NT2/D1 (cell line): ENCODE data around the gene PPIC.

Experiments used
- DNase-seq: peaks from one replicate; pipeline ENCODE4 v3.0.0-alpha.2; 2011; ENCODE audit warnings: low read depth, low spot score
- H3K27me3 ChIP-seq: 2 replicates; pipeline ENCODE4 v1.6.0; 2011; ENCODE audit warnings: mild to moderate bottlenecking; ENCODE audit not compliant: insufficient read length, insufficient read depth
- H3K36me3 ChIP-seq: 2 replicates; pipeline ENCODE4 v1.6.1; 2011; ENCODE audit warnings: mild to moderate bottlenecking, low read length, mixed read lengths; ENCODE audit not compliant: insufficient read depth, insufficient read length
- H3K4me1 ChIP-seq: 2 replicates; pipeline ENCODE4 v1.5.1; 2011; ENCODE audit not compliant: insufficient read depth, insufficient read length
- H3K4me3 ChIP-seq: 2 replicates; pipeline ENCODE4 v1.5.1; 2011; ENCODE audit warnings: low read depth; ENCODE audit not compliant: insufficient read length
- H3K9ac ChIP-seq: 2 replicates; pipeline ENCODE4 v1.6.0; 2011; ENCODE audit warnings: low read depth; ENCODE audit not compliant: insufficient read length
- H3K9me3 ChIP-seq: 2 replicates; pipeline ENCODE4 v1.5.1; 2011; ENCODE audit warnings: mild to moderate bottlenecking, low read length; ENCODE audit not compliant: insufficient read depth
- SUZ12 ChIP-seq: IDR thresholded peaks from 2 replicates; pipeline ENCODE4 v1.6.1; 2011; ENCODE audit not compliant: insufficient read length, insufficient read depth; ENCODE audit errors: extremely low read depth
- YY1 ChIP-seq: IDR thresholded peaks from 2 replicates; pipeline ENCODE4 v1.6.1; 2011; ENCODE audit not compliant: insufficient read length, insufficient read depth
- ZNF274 ChIP-seq: IDR thresholded peaks from 2 replicates; pipeline ENCODE4 v1.6.1; 2011; ENCODE audit warnings: mild to moderate bottlenecking, low read depth, low read length

Gene PPIC

GRCh38 chr5:123068368-123068938 lies 31.9 kb upstream of the PPIC start:
- H3K27me3 ChIP-seq, result no peaks in the 10 kb centered on the region
- TF ChIP-seq YY1, result no peak
- no peak for TF ChIP-seq ZNF274
- TF ChIP-seq SUZ12, result no peak
- DNase-seq, result no peak

GRCh38 chr5:123066016-123066415 lies 29.5 kb upstream of the PPIC start:
- no peak for TF ChIP-seq SUZ12
- no peak for TF ChIP-seq ZNF274
- no peak for TF ChIP-seq YY1
- peaks cover 8% of the 10 kb centered on the region; the same call in 1 of the 2 replicates for H3K9me3 ChIP-seq
- no peak for DNase-seq

More at GRCh38 chr5:123068368-123068938, 31.9 kb upstream of the PPIC start:
- Histone ChIP-seq H3K4me3 (no peak overlapping the region), H3K9me3 (no peaks in the 10 kb centered on the region), H3K4me1 (no peaks in the 10 kb centered on the region), H3K9ac (no peak overlapping the region), H3K36me3 (no peaks in the 10 kb centered on the region)

GRCh38 chr5:123059455-123059854 lies 22.9 kb upstream of the PPIC start:
- H3K36me3 ChIP-seq, result no peaks in the 10 kb centered on the region
- DNase-seq, result no peak
- TF ChIP-seq ZNF274, result no peak
- TF ChIP-seq YY1, result no peak
- TF ChIP-seq SUZ12, result no peak
- peaks cover 8% of the 10 kb centered on the region; the same call in 1 of the 2 replicates for H3K9me3 ChIP-seq
- H3K27me3 ChIP-seq, result no peaks in the 10 kb centered on the region
- no peaks in the 10 kb centered on the region for H3K4me1 ChIP-seq
- no peak overlapping the region for H3K9ac ChIP-seq
- no peak overlapping the region for H3K4me3 ChIP-seq

More at GRCh38 chr5:123066016-123066415, 29.5 kb upstream of the PPIC start:
- H3K36me3 ChIP-seq, result no peaks in the 10 kb centered on the region
- no peaks in the 10 kb centered on the region for H3K27me3 ChIP-seq
- no peak overlapping the region for H3K9ac ChIP-seq
- H3K4me1 ChIP-seq, result no peaks in the 10 kb centered on the region
- no peak overlapping the region for H3K4me3 ChIP-seq

GRCh38 chr5:123051206-123051605 lies 14.7 kb upstream of the PPIC start:
- Histone ChIP-seq H3K36me3 (no peaks in the 10 kb centered on the region), H3K9me3 (no peaks in the 10 kb centered on the region; the same call in 1 of the 2 replicates), H3K9ac (no peak overlapping the region), H3K4me1 (no peaks in the 10 kb centered on the region), H3K4me3 (no peak overlapping the region), H3K27me3 (no peaks in the 10 kb centered on the region)
- TF ChIP-seq ZNF274, result no peak
- no peak for TF ChIP-seq YY1
- TF ChIP-seq SUZ12, result no peak
- no peak for DNase-seq

- no peak for TF ChIP-seq YY1
- no peak for TF ChIP-seq ZNF274
- no peak for TF ChIP-seq SUZ12
- Histone ChIP-seq H3K9me3 (no peaks in the 10 kb centered on the region; the same call in 1 of the 2 replicates), H3K9ac (no peak overlapping the region), H3K4me1 (no peaks in the 10 kb centered on the region), H3K27me3 (no peaks in the 10 kb centered on the region), H3K36me3 (no peaks in the 10 kb centered on the region), H3K4me3 (no peak overlapping the region)
- DNase-seq, result no peak
These were observed 11.2 kb upstream of the PPIC start for GRCh38 chr5:123047706-123048105.

- Histone ChIP-seq H3K9ac (no peak overlapping the region), H3K4me3 (no peak overlapping the region), H3K4me1 (no peaks in the 10 kb centered on the region), H3K27me3 (no peaks in the 10 kb centered on the region), H3K9me3 (no peaks in the 10 kb centered on the region), H3K36me3 (no peaks in the 10 kb centered on the region)
- DNase-seq, result no peak
- TF ChIP-seq ZNF274 (no peak), SUZ12 (no peak), YY1 (no peak)
These were observed 9.7 kb upstream of the PPIC start for GRCh38 chr5:123046222-123046621.

GRCh38 chr5:123044926-123045617 lies 8.5 kb upstream of the PPIC start:
- H3K9ac ChIP-seq, result no peak overlapping the region
- no peaks in the 10 kb centered on the region for H3K9me3 ChIP-seq
- H3K36me3 ChIP-seq, result no peaks in the 10 kb centered on the region
- H3K4me1 ChIP-seq, result no peaks in the 10 kb centered on the region
- no peak overlapping the region for H3K4me3 ChIP-seq
- no peak for TF ChIP-seq YY1
- no peak for TF ChIP-seq ZNF274
- TF ChIP-seq SUZ12, result no peak
- H3K27me3 ChIP-seq, result no peaks in the 10 kb centered on the region
- DNase-seq, result no peak
